SK-N-SH (cell line): ENCODE data around the gene CLDN9. TPM values are rescaled to one million over a fixed set of nuclear protein-coding genes. Genes with fewer than 3 reads are reported as not detected.
A peak's percentile ranks its signal among the peaks of the same experiment; 100 is the strongest.

Experiments used
- CTCF ChIA-PET: fragments of 300-600, 350-600 bp; formaldehyde crosslinking; extraction: SDS; loops from one replicate; lab custom pipeline; 2021; lab: Yijun Ruan, JAX
- POLR2A ChIA-PET: fragments of 350-600 bp; sonication (Branson Sonifier 250); formaldehyde crosslinking; extraction: SDS; loops from one replicate; lab custom pipeline; 2020; ENCODE audit warnings: antibody characterized with exemption, inconsistent platforms; lab: Yijun Ruan, JAX
- DNase-seq: peaks from one replicate; pipeline ENCODE4 v3.0.0; 2012
- H2AFZ ChIP-seq: fragments of 200-600 bp; sonication (generic); 2 replicates; pipeline ENCODE4 v1.8.1; 2016; ENCODE audit warnings: antibody characterized with exemption, mild to moderate bottlenecking, low read depth
- H3F3A ChIP-seq: fragments of 200-600 bp; sonication (generic); replicated peaks from 2 replicates; pipeline ENCODE3; 2016; ENCODE audit warnings: antibody characterized with exemption, mild to moderate bottlenecking; ENCODE audit not compliant: insufficient read depth
- H3K27ac ChIP-seq, 2 experiments: fragments of 200-500 bp in 1 of 2; fragments of 200-600 bp in 1 of 2; sonication (Bioruptor generic) in 1 of 2; sonication (generic), shearing (Covaris generic) in 1 of 2; 2 replicates each; pipeline versions ENCODE4 v1.5.1 to v1.6.1; 2014 to 2016; ENCODE audit warnings: low read depth in 2 of 2, inconsistent platforms in 1 of 2, low read length in 1 of 2, mild to moderate bottlenecking in 1 of 2, mixed read lengths in 1 of 2
- H3K27me3 ChIP-seq: fragments of 200-600 bp; sonication (generic), shearing (Covaris generic); 2 replicates; pipeline ENCODE4 v1.6.1; 2016; ENCODE audit warnings: mixed run types; ENCODE audit not compliant: insufficient read depth
- H3K36me3 ChIP-seq, 2 experiments: fragments of 200-500 bp in 1 of 2; fragments of 200-600 bp in 1 of 2; sonication (Bioruptor generic) in 1 of 2; sonication (generic) in 1 of 2; replicated peaks in 1 of 2; 2 replicates each; pipeline versions ENCODE3 to v1.5.1; 2014 to 2016; ENCODE audit warnings: low read length in 1 of 2, mild to moderate bottlenecking in 1 of 2; ENCODE audit not compliant: insufficient read depth in 2 of 2, control insufficient read depth in 1 of 2
- H3K4me1 ChIP-seq, 2 experiments: fragments of 200-500 bp in 1 of 2; fragments of 200-600 bp in 1 of 2; sonication (Bioruptor generic) in 1 of 2; sonication (generic), shearing (Covaris generic) in 1 of 2; 2 replicates each; pipeline versions ENCODE4 v1.5.1 to v1.6.1; 2014 to 2016; ENCODE audit warnings: low read depth in 1 of 2, low read length in 1 of 2, mixed run types in 1 of 2; ENCODE audit not compliant: insufficient read depth in 2 of 2, control insufficient read depth in 1 of 2
- H3K4me2 ChIP-seq: fragments of 200-600 bp; sonication (generic), shearing (Covaris generic); 2 replicates; pipeline ENCODE4 v1.6.1; 2017; ENCODE audit warnings: mixed run types
- H3K4me3 ChIP-seq, 2 experiments: fragments of 200-500 bp in 1 of 2; fragments of 200-600 bp in 1 of 2; sonication (Bioruptor generic) in 1 of 2; sonication (generic), shearing (Covaris generic) in 1 of 2; 2 replicates each; pipeline versions ENCODE4 v1.5.1 to v1.8.1; 2014 to 2016; ENCODE audit warnings: low read depth in 2 of 2, inconsistent platforms in 1 of 2, low read length in 1 of 2, mild to moderate bottlenecking in 1 of 2, mixed read lengths in 1 of 2, moderate library complexity in 1 of 2
- H3K79me2 ChIP-seq: fragments of 200-600 bp; sonication (generic); 2 replicates; pipeline ENCODE4 v1.8.1; 2017; ENCODE audit warnings: mild to moderate bottlenecking; ENCODE audit not compliant: insufficient read depth
- H3K9ac ChIP-seq: fragments of 200-600 bp; sonication (generic); 2 replicates; pipeline ENCODE4 v1.6.1; 2017; ENCODE audit warnings: mixed run types
- H3K9me2 ChIP-seq: fragments of 200-600 bp; sonication (generic); 2 replicates; pipeline ENCODE4 v1.6.1; 2017; ENCODE audit warnings: mixed run types
- H3K9me3 ChIP-seq: fragments of 200-600 bp; sonication (generic); 2 replicates; pipeline ENCODE4 v1.6.1; 2017; ENCODE audit warnings: mixed run types, mild to moderate bottlenecking, moderate library complexity
- H4K20me1 ChIP-seq: fragments of 200-600 bp; sonication (generic); 2 replicates; pipeline ENCODE4 v1.6.1; 2017; ENCODE audit warnings: mild to moderate bottlenecking, mixed run types; ENCODE audit not compliant: insufficient read depth
- FOXJ3 ChIP-seq: sonication (generic); formaldehyde crosslinking; IDR thresholded peaks from 2 replicates; pipeline ENCODE4 v1.5.1; 2020; ENCODE audit warnings: mild to moderate bottlenecking, missing genetic modification reagents
- FOXM1 ChIP-seq: IDR thresholded peaks from 2 replicates; pipeline ENCODE4 v1.4.0; 2012; ENCODE audit warnings: low read depth, mild to moderate bottlenecking
- MEF2A ChIP-seq: IDR thresholded peaks from 2 replicates; pipeline ENCODE4 v1.4.0; 2012; ENCODE audit warnings: low read depth, borderline replicate concordance
- NFIC ChIP-seq: IDR thresholded peaks from 2 replicates; pipeline ENCODE4 v1.4.0; 2012; ENCODE audit warnings: borderline replicate concordance
- POLR2AphosphoS5 ChIP-seq: IDR thresholded peaks from 2 replicates; pipeline ENCODE4 v1.6.1; 2012; ENCODE audit warnings: low read depth, low read length
- RAD21 ChIP-seq: IDR thresholded peaks from 2 replicates; pipeline ENCODE4 v1.6.1; 2012; ENCODE audit warnings: mild to moderate bottlenecking, low read length
- RCOR1 ChIP-seq: fragments of 150-350 bp; IDR thresholded peaks from 2 replicates; pipeline ENCODE4 v1.6.1; 2017; ENCODE audit warnings: antibody characterized with exemption, low read length
- SIN3A ChIP-seq: IDR thresholded peaks from 2 replicates; pipeline ENCODE4 v1.6.1; 2012; ENCODE audit warnings: low read depth, mild to moderate bottlenecking, low read length, moderate library complexity, borderline replicate concordance
- SMC3 ChIP-seq: IDR thresholded peaks from 2 replicates; pipeline ENCODE4 v1.6.1; 2012; ENCODE audit warnings: low read depth, low read length, improper control_type of control experiment
- TCF12 ChIP-seq: IDR thresholded peaks from 2 replicates; pipeline ENCODE4 v1.4.0; 2012
- USF2 ChIP-seq: fragments of 150-350 bp; IDR thresholded peaks from 2 replicates; pipeline ENCODE4 v1.6.1; 2017; ENCODE audit warnings: antibody characterized with exemption, low read length, low read depth, borderline replicate concordance
- ZBTB33 ChIP-seq: IDR thresholded peaks from 2 replicates; pipeline ENCODE4 v1.4.0; 2012; ENCODE audit warnings: low read depth, borderline replicate concordance
- WGBS: methylation state at CpG from one replicate; pipeline ENCODE4 v1.1.6; 2017; ENCODE audit warnings: low lambda C conversion rate; 5-methylcytosine and 5-hydroxymethylcytosine counted together
- polyA plus RNA-seq, 3 experiments: library from polyadenylated mRNA; depleted of rRNA; stranded (reverse); fragments of >200 nt; gene quantifications; 2 replicates each; pipeline ENCODE4 v1.2.3, GENCODE V29; 2012
- TF ChIP-seq, protein P1 (sequence below): fragments of 200-600 bp; sonication (generic); IDR thresholded peaks from 2 replicates; pipeline ENCODE4 v1.6.1; 2017; ENCODE audit warnings: antibody characterized with exemption, mild to moderate bottlenecking, moderate library complexity
- TF ChIP-seq, protein P2 (sequence below): IDR thresholded peaks from 2 replicates; pipeline ENCODE4 v1.6.1; 2012; ENCODE audit warnings: mild to moderate bottlenecking, low read depth, low read length, moderate library complexity

CLDN9 gene
- polyA plus RNA-seq, 1 of the 3 experiments (the other 2 are of a cell fraction) = 0.08 TPM

GRCh38 chr16:2981177-2981898 is 31.4 kb upstream of the CLDN9 start:
- Histone ChIP-seq H3K4me2 (peak overlapping the region; percentile 98), H3K9ac (peak overlapping the region; percentile 93; the same call in 1 of the 2 replicates), H3K4me1 (peaks cover 4 to 18% of the 10 kb centered on the region in 2 experiments; a peak in 2 of 4 replicates), H3K9me3 (no peaks in the 10 kb centered on the region), H3K27ac (no peak overlapping the region), H3K9me2 (no peaks in the 10 kb centered on the region), H3K36me3 (no peaks in the 10 kb centered on the region), H3K27me3 (no peaks in the 10 kb centered on the region), H3F3A (peaks cover 10% of the 10 kb centered on the region), H4K20me1 (no peaks in the 10 kb centered on the region), H2AFZ (no peak overlapping the region), H3K4me3 (peak overlapping the region in 1 of 2 experiments; percentile 69; a peak in 2 of 4 replicates), H3K79me2 (peaks cover 16% of the 10 kb centered on the region; the same call in 1 of the 2 replicates)
- 95% methylated on average over 33 of the region's 33 CpGs for WGBS
- TF ChIP-seq, protein P1, sequence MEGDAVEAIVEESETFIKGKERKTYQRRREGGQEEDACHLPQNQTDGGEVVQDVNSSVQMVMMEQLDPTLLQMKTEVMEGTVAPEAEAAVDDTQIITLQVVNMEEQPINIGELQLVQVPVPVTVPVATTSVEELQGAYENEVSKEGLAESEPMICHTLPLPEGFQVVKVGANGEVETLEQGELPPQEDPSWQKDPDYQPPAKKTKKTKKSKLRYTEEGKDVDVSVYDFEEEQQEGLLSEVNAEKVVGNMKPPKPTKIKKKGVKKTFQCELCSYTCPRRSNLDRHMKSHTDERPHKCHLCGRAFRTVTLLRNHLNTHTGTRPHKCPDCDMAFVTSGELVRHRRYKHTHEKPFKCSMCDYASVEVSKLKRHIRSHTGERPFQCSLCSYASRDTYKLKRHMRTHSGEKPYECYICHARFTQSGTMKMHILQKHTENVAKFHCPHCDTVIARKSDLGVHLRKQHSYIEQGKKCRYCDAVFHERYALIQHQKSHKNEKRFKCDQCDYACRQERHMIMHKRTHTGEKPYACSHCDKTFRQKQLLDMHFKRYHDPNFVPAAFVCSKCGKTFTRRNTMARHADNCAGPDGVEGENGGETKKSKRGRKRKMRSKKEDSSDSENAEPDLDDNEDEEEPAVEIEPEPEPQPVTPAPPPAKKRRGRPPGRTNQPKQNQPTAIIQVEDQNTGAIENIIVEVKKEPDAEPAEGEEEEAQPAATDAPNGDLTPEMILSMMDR = no peak
- TF ChIP-seq FOXM1 = no peak
- ChIA-PET CTCF (interaction anchor here (0.6 to 3.1 kb wide), 8 partner anchors 9 to 148 kb away, joined by 3 to 25 read pairs (median 3); partner anchors contain the start of gene KREMEN2), POLR2A (interaction anchor here (0.8 to 2.2 kb wide), 3 partner anchors 12 to 19 kb away, joined by 3 to 12 read pairs (median 4); partner anchors contain the start of gene PAQR4)
- DNase-seq = no peak

DNA sequence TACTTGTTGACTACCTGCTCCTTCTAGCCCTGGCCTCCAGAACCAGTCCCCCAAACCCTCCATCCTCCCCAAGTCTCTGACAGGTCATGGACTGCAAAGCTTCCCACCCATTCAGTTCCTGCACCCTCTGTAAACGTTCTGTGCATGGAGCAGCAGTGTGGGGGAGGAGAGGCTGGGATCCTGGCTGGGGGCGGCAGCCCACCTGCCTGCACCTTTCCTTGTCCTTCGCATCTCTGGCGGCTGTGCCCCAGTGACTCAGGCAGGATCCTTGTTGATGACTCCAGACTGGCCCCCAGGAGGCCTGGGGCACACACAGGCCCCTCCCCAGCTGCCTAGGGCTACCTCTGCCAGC is 30.8 kb upstream of the CLDN9 start:
- Histone ChIP-seq H3K79me2 (peaks cover 16% of the 10 kb centered on the region; the same call in 1 of the 2 replicates), H3K4me2 (no peak overlapping the region), H3K4me1 (peaks cover 4 to 24% of the 10 kb centered on the region in 2 experiments; a peak in 2 of 4 replicates), H4K20me1 (no peaks in the 10 kb centered on the region), H3K9me2 (no peaks in the 10 kb centered on the region), H3K27me3 (no peaks in the 10 kb centered on the region), H3K36me3 (no peaks in the 10 kb centered on the region), H3K9ac (no peak overlapping the region), H3K4me3 (no peak overlapping the region), H3K27ac (no peak overlapping the region), H3F3A (peaks cover 10% of the 10 kb centered on the region), H2AFZ (no peak overlapping the region), H3K9me3 (no peaks in the 10 kb centered on the region)
- WGBS = 88% methylated on average over 4 of the region's 4 CpGs
- POLR2A ChIA-PET = interaction anchor here (1.3 to 2.2 kb wide), 2 partner anchors 8 to 12 kb away, joined by 4 to 12 read pairs; partner anchors contain the start of gene PAQR4
- DNase-seq = no peak
- CTCF ChIA-PET = interaction anchor here (1.0 to 3.1 kb wide), 6 partner anchors 8 to 148 kb away, joined by 3 to 25 read pairs (median 4); partner anchors contain the start of gene KREMEN2
- TF ChIP-seq RAD21 = no peak
- TF ChIP-seq, protein P2, sequence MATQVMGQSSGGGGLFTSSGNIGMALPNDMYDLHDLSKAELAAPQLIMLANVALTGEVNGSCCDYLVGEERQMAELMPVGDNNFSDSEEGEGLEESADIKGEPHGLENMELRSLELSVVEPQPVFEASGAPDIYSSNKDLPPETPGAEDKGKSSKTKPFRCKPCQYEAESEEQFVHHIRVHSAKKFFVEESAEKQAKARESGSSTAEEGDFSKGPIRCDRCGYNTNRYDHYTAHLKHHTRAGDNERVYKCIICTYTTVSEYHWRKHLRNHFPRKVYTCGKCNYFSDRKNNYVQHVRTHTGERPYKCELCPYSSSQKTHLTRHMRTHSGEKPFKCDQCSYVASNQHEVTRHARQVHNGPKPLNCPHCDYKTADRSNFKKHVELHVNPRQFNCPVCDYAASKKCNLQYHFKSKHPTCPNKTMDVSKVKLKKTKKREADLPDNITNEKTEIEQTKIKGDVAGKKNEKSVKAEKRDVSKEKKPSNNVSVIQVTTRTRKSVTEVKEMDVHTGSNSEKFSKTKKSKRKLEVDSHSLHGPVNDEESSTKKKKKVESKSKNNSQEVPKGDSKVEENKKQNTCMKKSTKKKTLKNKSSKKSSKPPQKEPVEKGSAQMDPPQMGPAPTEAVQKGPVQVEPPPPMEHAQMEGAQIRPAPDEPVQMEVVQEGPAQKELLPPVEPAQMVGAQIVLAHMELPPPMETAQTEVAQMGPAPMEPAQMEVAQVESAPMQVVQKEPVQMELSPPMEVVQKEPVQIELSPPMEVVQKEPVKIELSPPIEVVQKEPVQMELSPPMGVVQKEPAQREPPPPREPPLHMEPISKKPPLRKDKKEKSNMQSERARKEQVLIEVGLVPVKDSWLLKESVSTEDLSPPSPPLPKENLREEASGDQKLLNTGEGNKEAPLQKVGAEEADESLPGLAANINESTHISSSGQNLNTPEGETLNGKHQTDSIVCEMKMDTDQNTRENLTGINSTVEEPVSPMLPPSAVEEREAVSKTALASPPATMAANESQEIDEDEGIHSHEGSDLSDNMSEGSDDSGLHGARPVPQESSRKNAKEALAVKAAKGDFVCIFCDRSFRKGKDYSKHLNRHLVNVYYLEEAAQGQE = no peak
- TF ChIP-seq POLR2AphosphoS5 = no peak
- no peak for TF ChIP-seq USF2
- TF ChIP-seq ZBTB33 = no peak
- no peak for TF ChIP-seq SIN3A
- TF ChIP-seq, protein P1 = no peak
- no peak for TF ChIP-seq TCF12
- no peak for TF ChIP-seq SMC3
- TF ChIP-seq FOXJ3 (CRISPR knock-in tag) = no peak
- TF ChIP-seq RCOR1 = no peak
- TF ChIP-seq MEF2A = no peak
- no peak for TF ChIP-seq NFIC
